PC-3 (cell line): ENCODE measurements around the gene FAH.

Experiments used
- EZH2 ChIP-seq: fragments of 300-600 bp; sonication (generic); IDR thresholded peaks from one replicate; pipeline ENCODE4 v1.6.1; 2017; ENCODE audit warnings: antibody characterized with exemption, mild to moderate bottlenecking, low read length; ENCODE audit not compliant: unreplicated experiment
- EZH2phosphoT487 ChIP-seq: fragments of 300-600 bp; sonication (generic); IDR thresholded peaks from 2 replicates; pipeline ENCODE4 v1.6.1; 2018; ENCODE audit warnings: mild to moderate bottlenecking, antibody characterized with exemption, low read length, borderline replicate concordance
- TF ChIP-seq, protein P1 (sequence below): fragments of 300-600 bp; sonication (generic); conservative IDR thresholded peaks from 2 replicates; pipeline ENCODE4 v1.5.1; 2017; ENCODE audit warnings: antibody characterized with exemption, low read depth, mild to moderate bottlenecking, low read length

GRCh38 chr15:80105193-80105592 is 47.6 kb upstream of the FAH start:
- TF ChIP-seq, protein P1, sequence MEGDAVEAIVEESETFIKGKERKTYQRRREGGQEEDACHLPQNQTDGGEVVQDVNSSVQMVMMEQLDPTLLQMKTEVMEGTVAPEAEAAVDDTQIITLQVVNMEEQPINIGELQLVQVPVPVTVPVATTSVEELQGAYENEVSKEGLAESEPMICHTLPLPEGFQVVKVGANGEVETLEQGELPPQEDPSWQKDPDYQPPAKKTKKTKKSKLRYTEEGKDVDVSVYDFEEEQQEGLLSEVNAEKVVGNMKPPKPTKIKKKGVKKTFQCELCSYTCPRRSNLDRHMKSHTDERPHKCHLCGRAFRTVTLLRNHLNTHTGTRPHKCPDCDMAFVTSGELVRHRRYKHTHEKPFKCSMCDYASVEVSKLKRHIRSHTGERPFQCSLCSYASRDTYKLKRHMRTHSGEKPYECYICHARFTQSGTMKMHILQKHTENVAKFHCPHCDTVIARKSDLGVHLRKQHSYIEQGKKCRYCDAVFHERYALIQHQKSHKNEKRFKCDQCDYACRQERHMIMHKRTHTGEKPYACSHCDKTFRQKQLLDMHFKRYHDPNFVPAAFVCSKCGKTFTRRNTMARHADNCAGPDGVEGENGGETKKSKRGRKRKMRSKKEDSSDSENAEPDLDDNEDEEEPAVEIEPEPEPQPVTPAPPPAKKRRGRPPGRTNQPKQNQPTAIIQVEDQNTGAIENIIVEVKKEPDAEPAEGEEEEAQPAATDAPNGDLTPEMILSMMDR: no peak
- TF ChIP-seq EZH2phosphoT487: no peak
- no peak for TF ChIP-seq EZH2
